ENCODE data around the gene NDOR1.

- TF ChIP-seq, protein P1, sequence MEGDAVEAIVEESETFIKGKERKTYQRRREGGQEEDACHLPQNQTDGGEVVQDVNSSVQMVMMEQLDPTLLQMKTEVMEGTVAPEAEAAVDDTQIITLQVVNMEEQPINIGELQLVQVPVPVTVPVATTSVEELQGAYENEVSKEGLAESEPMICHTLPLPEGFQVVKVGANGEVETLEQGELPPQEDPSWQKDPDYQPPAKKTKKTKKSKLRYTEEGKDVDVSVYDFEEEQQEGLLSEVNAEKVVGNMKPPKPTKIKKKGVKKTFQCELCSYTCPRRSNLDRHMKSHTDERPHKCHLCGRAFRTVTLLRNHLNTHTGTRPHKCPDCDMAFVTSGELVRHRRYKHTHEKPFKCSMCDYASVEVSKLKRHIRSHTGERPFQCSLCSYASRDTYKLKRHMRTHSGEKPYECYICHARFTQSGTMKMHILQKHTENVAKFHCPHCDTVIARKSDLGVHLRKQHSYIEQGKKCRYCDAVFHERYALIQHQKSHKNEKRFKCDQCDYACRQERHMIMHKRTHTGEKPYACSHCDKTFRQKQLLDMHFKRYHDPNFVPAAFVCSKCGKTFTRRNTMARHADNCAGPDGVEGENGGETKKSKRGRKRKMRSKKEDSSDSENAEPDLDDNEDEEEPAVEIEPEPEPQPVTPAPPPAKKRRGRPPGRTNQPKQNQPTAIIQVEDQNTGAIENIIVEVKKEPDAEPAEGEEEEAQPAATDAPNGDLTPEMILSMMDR (IDR thresholded peaks at IDR 0.05) = no peak
- TF ChIP-seq POLR2AphosphoS5 (IDR thresholded peaks at IDR 0.05) (no peak), POLR2A (IDR thresholded peaks at IDR 0.05) (no peak)
Observed at GRCh38 chr9:137262909-137263285, 57.4 kb downstream of the NDOR1 start.
